ENCODE measurements around the gene TOMM40L. TPM values are rescaled to one million over a fixed set of nuclear protein-coding genes. Genes with fewer than 3 reads are reported as not detected.

Gene TOMM40L
- total RNA-seq (2022; extraction: Qiagen RNA extraction; ENCODE audit: low read depth) = 9.9 to 11.5 TPM (median 11.1 TPM) in 5 replicates

DNA sequence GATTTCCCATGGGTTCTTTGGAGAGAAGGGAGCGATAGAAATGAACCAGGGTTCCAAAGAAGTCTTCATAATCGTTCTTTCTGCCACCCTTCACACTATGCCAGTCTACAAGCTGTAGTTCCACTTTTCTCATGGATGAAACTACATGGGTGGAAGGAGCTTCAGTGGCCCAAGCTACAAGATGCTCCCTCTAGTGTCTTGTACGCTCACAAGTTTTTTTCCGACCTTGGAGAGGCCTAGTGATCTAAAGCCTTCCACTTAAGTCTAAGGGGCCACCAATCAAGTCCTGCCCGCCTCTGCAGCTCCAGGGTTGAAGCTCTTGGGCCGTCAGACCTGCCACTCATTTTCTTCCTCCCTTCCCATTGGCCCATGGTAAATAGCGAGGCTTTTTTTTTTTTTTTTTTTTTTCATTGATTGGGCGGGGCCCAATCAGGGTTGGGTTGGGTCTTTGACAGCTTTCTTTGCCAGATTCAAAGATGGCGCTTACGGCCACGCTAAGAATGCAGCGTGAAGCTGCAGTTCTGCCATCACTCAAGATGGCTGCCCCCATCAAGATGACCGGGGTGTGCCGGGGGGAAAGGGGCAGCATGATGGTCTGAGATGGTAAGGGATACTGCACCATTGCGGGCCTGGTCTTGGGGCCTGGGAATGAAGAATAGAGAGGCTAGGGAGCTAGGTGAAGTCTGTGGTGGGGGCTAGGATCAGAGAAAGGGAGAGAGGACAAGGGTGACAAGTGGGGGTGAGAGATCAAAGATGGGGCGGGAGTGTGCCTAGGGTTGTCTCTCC lies at the start of gene TOMM40L:
TSS of gene TOMM40L (plus strand) at position 527 of the 786 bp plus-strand sequence. CDS start 430 bp downstream, outside the sequence.

DNA sequence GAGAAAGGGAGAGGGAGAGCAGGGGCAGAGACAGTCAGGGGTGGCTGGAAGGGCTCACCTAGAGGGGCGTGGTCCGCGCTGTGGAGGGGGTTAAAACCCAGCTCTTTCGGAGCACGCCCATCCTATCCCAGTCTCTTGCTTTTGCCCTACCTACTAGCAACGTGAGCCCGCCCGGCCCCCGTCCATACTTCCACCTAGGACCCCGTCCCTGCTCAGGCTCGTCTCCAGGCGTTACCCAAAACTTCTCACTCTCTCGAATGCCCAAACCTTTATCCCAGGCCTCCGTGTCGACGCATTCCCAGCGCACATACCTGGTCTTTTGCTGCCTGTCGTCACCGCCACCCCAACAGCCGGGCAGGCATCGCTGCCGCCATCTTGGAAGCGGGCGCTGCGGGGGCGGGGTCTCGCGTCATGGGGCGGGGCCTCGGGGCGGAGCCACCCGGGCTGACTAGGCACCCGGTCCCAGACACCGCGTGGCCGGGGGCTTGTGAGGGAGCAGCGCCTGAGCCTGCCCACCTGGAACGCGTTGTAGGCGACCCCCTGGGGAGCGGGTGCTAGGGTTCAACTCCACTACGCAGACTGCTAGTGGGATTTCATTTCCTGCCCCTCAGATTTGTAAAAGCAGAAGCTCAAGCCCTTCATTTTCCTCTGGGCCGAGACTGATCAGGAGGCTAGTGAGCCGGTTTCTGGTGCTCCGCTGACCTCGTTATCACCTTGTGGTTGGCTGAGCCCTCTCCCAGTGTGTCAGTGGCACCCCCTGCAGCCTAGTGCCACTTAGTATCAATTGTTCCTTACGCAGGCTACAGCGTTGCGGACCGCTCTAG lies 48.5 kb upstream of the TOMM40L start, which contains the start of gene B4GALT3:
TSS of gene B4GALT3 (minus strand) at position 396 of the 824 bp plus-strand sequence. CDS start 1,447 bp downstream, outside the sequence.

DNA sequence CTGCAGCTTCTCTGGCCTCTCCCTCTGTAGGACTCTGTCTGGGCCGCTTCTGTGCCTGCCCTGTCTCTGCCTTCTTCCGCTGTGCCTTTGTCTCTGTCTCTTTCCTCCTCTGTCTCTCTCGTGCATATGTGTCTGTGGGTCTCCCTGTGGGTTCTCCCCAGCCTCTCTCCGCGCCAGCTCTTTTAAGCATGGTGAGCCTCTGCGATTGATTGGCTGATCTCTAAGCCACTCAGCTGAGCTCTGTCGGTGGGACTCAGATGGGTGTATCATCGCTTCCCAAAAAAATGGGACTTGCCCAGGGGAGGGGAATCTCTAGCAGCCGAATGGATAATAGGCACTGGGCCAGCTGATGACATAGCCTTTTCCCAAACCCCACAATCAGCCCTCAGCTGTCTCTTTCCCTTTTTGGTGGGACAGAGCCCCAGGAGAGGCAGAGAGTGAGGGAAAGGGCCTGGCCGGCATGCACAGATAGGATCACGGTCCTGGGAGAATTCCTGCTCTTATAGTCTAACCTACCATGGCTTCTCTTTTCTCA lies 26.9 kb upstream of the TOMM40L start, which contains the start of gene ADAMTS4:
TSS of gene ADAMTS4 (minus strand) at position 158 of the 535 bp plus-strand sequence. CDS start 427 bp downstream, outside the sequence.

DNA sequence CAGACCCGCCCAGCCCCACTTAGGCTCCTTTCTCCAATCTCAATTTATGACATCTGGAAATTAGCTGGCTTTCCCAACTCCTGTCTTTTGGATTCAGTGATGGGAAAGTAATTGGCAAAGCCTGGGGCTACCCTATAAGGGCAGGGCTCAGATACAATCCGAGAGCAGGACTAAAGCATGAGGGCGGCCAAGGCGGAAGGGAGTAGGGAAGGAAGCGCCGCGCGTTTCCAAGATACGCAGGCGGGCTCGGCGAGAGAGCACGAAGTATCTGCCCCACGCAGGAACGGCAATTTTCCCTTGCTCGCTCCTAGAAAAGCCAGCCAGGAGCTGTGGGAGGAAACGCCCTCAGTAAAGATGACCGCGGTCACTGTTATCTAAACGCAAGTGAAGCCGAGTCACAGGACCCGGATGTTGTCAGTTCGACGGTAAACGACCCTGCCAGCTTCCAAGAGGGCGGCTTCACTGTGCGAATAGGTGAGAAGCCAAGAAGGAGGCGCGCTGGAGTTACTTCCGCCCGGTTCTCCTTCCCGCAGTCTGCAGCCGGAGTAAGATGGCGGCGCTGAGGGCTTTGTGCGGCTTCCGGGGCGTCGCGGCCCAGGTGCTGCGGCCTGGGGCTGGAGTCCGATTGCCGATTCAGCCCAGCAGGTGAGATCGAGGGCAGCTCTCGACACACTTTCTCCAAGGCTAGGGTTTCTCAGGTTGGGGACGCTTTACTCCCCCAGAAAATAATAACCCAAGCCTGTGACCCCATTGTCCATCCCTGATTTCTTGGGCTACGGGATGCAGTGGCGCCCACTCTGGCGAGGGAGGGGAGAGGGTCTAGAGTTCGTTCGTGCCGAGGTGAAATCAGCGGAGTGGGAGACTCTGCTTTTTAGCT lies 23.8 kb upstream of the TOMM40L start, which contains the start of gene NDUFS2:
TSS of gene NDUFS2 (plus strand) at position 532 of the 877 bp plus-strand sequence. CDS start at position 551, 19 bp downstream.

DNA sequence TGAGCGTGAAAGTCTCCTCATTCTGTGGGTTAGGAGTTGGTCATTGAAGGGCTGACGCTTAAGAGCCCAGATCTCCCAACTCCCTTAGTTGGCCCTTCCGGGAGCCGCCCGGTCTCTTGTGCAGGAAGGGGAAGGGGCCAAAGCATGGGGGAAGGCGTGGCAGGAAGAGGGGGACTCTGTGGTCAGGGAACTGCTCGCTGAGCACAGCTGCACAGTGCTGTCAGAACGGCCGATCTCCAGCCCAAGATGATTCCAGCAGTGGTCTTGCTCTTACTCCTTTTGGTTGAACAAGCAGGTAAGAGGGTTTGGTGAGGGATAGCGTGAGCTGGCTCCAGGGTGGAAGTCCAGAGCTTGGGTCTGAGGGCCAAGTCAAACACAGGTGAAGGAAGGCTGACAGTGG lies 10.8 kb upstream of the TOMM40L start, which contains the start of gene FCER1G:
TSS of gene FCER1G (plus strand) at position 220 of the 400 bp plus-strand sequence. CDS start at position 247, 27 bp downstream.

DNA sequence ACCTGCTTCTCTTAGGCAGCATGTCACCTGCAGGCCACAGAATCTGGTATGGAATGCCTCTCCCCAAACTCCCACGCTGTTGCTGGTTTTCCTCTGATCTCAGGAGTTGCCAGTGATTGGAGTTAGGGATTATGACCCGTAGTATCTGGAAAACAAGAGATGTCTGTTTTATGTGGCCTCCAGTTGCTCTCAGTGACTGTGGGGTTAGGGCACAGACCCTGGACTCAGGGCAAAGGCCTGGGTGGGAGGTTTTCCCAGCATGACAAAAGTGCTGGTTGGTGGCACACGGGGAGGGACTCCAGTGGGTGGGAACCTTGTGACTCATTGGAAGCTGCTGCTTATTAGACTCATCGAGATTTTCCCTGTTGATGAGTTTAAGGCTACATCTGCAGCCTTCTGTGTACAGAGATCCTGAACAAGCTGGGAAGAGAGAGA lies 12.2 kb downstream of the TOMM40L start, which contains the start of gene NR1I3:
TSS of gene NR1I3 (minus strand) at position 165 of the 435 bp plus-strand sequence. CDS start 1,638 bp downstream, outside the sequence.

DNA sequence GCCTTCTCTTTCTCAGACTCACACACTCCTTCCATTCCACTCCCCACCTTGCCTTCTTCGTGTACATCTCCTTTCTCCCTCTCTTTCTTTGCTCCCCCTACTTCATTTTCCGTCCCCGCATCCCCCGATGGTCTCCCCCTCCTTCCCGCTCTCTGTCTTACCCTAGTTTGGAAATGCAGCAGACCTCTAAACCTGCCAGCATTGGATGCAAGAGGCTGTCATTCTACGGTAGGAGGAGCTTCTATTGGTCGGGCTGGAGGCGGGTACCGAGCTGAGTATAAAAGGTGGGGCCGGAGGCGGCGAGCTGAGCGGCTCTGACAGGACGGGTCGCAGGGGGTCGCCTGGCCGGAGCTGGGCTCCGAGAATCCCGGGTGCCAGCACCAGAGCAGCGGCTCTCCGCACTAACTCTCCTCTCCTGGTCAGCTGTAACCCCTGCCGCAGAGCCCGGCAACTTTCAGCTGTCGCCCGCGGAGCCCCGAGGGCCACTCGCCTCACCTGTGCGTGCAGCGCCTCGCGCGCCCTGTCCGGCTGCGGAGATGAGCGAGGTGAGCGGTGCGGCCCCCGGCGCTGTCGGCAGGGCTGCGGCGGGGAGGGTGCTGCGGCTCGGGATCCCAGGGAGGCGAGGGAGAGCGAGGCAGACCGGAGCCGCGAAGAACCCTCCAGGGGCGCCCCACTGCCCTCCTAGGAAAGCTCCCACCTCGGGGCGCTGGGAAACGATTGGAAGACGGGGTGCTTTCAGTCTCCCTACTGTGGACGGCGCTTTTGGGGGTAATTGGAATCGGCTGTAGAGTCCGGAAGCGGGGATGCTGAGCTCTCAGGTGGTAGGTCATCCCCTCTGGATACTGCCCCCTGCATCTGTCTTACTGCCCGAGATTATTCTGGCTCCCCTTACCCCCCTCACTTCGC lies 32.8 kb downstream of the TOMM40L start, which contains the start of gene PCP4L1:
TSS of gene PCP4L1 (plus strand) at position 307 of the 906 bp plus-strand sequence. CDS start at position 537, 230 bp downstream.

Other genes with a start within 250 kb of the TOMM40L start
- gene F11R, start 204.9 kb upstream of the TOMM40L start, total RNA-seq (2022; extraction: Qiagen RNA extraction; ENCODE audit: low read depth) = 39.5 to 67.9 TPM (median 59.7 TPM) in 5 replicates
- 0.34 to 0.41 TPM in 2 of 5 replicates, not detected in the others for gene TSTD1, start 187.1 kb upstream of the TOMM40L start, total RNA-seq (2022; extraction: Qiagen RNA extraction; ENCODE audit: low read depth)
- 48.4 to 53.4 TPM (median 50.6 TPM) in 5 replicates for gene USF1, start 180.1 kb upstream of the TOMM40L start, total RNA-seq (2022; extraction: Qiagen RNA extraction; ENCODE audit: low read depth)
- gene ARHGAP30, start 156.2 kb upstream of the TOMM40L start, total RNA-seq (2022; extraction: Qiagen RNA extraction; ENCODE audit: low read depth) = 0.07 to 0.14 TPM (median 0.11 TPM) in 5 replicates
- gene NECTIN4, start 136.5 kb upstream of the TOMM40L start, total RNA-seq (2022; extraction: Qiagen RNA extraction; ENCODE audit: low read depth) = 1.5 to 2.2 TPM (median 1.9 TPM) in 5 replicates
- 1.2 to 2.4 TPM (median 1.6 TPM) in 5 replicates for gene KLHDC9, start 127.7 kb upstream of the TOMM40L start, total RNA-seq (2022; extraction: Qiagen RNA extraction; ENCODE audit: low read depth)
- gene PFDN2, start 108.0 kb upstream of the TOMM40L start, total RNA-seq (2022; extraction: Qiagen RNA extraction; ENCODE audit: low read depth) = 118 to 142 TPM (median 129 TPM) in 5 replicates
- 24.4 to 32.0 TPM (median 31.3 TPM) in 5 replicates for gene NIT1, start 108.0 kb upstream of the TOMM40L start, total RNA-seq (2022; extraction: Qiagen RNA extraction; ENCODE audit: low read depth)
- gene DEDD, start 93.4 kb upstream of the TOMM40L start, total RNA-seq (2022; extraction: Qiagen RNA extraction; ENCODE audit: low read depth) = 26.1 to 32.6 TPM (median 30.9 TPM) in 5 replicates
- 87.5 to 152 TPM (median 96.7 TPM) in 5 replicates for gene UFC1, start 72.1 kb upstream of the TOMM40L start, total RNA-seq (2022; extraction: Qiagen RNA extraction; ENCODE audit: low read depth)
- 18.0 to 24.6 TPM (median 20.0 TPM) in 5 replicates for gene USP21, start 66.6 kb upstream of the TOMM40L start, total RNA-seq (2022; extraction: Qiagen RNA extraction; ENCODE audit: low read depth)
- gene PPOX, start 59.6 kb upstream of the TOMM40L start, total RNA-seq (2022; extraction: Qiagen RNA extraction; ENCODE audit: low read depth) = 10.7 to 14.9 TPM (median 12.9 TPM) in 5 replicates
- gene B4GALT3, start 48.6 kb upstream of the TOMM40L start, total RNA-seq (2022; extraction: Qiagen RNA extraction; ENCODE audit: low read depth) = 24.3 to 29.3 TPM (median 28.7 TPM) in 5 replicates
- not detected in 5 replicates for gene ADAMTS4, start 27.0 kb upstream of the TOMM40L start, total RNA-seq (2022; extraction: Qiagen RNA extraction; ENCODE audit: low read depth)
- gene NDUFS2, start 23.7 kb upstream of the TOMM40L start, total RNA-seq (2022; extraction: Qiagen RNA extraction; ENCODE audit: low read depth) = 81.9 to 101 TPM (median 84.4 TPM) in 5 replicates
- gene FCER1G, start 10.8 kb upstream of the TOMM40L start, total RNA-seq (2022; extraction: Qiagen RNA extraction; ENCODE audit: low read depth) = 0.51 TPM in 1 of 5 replicates, not detected in the others
- 6.6 TPM in 1 of 5 replicates, not detected in the others for gene APOA2, start 2.4 kb upstream of the TOMM40L start, total RNA-seq (2022; extraction: Qiagen RNA extraction; ENCODE audit: low read depth)
- gene NR1I3, start 12.1 kb downstream of the TOMM40L start, total RNA-seq (2022; extraction: Qiagen RNA extraction; ENCODE audit: low read depth) = not detected in 5 replicates
- 0.09 to 0.13 TPM in 2 of 5 replicates, not detected in the others for gene PCP4L1, start 32.7 kb downstream of the TOMM40L start, total RNA-seq (2022; extraction: Qiagen RNA extraction; ENCODE audit: low read depth)
- 0.17 to 0.35 TPM (median 0.30 TPM) in 5 replicates for gene MPZ, start 83.9 kb downstream of the TOMM40L start, total RNA-seq (2022; extraction: Qiagen RNA extraction; ENCODE audit: low read depth)
- 233 to 270 TPM (median 243 TPM) in 5 replicates for gene SDHC, start 88.3 kb downstream of the TOMM40L start, total RNA-seq (2022; extraction: Qiagen RNA extraction; ENCODE audit: low read depth)
- gene CFAP126, start 141.8 kb downstream of the TOMM40L start, total RNA-seq (2022; extraction: Qiagen RNA extraction; ENCODE audit: low read depth) = 0.14 to 0.56 TPM (median 0.28 TPM) in 4 of 5 replicates, not detected in the other